H1 (cell line): ENCODE results near the gene CD200.

Experiments
- CEBPB ChIP-seq: IDR thresholded peaks from 2 replicates; pipeline ENCODE4 v1.6.1; 2012; ENCODE audit warnings: low read depth, low read length
- CHD2 ChIP-seq: IDR thresholded peaks from 2 replicates; pipeline ENCODE4 v1.6.1; 2012; ENCODE audit warnings: low read length, improper control_type of control experiment
- CREB1 ChIP-seq: IDR thresholded peaks from 2 replicates; pipeline ENCODE4 v1.6.1; 2012; ENCODE audit warnings: inconsistent platforms
- CTCF ChIP-seq, 3 experiments: IDR thresholded peaks; 1 replicate in 2 of 3; 2 replicates in 1 of 3; pipeline versions ENCODE4 v1.5.1 to v1.6.1; 2011; ENCODE audit warnings: low read length in 3 of 3, mild to moderate bottlenecking in 3 of 3, inconsistent platforms in 2 of 3, low read depth in 1 of 3, moderate library complexity in 1 of 3; ENCODE audit not compliant: insufficient read depth in 1 of 3; ENCODE audit errors: control extremely low read depth in 1 of 3
- EZH2 ChIP-seq: fragments of 200-600 bp; sonication (generic); IDR thresholded peaks from 2 replicates; pipeline ENCODE4 v1.7.1; 2012; ENCODE audit warnings: low read depth, mild to moderate bottlenecking, moderate library complexity, low read length, inconsistent platforms; ENCODE audit not compliant: severe bottlenecking
- GABPA ChIP-seq: IDR thresholded peaks from 2 replicates; pipeline ENCODE4 v1.6.1; 2011; ENCODE audit warnings: mild to moderate bottlenecking, low read length, moderate library complexity, borderline replicate concordance; ENCODE audit not compliant: insufficient read depth
- HDAC2 ChIP-seq, 2 experiments: fragments of 300-600 bp in 1 of 2; sonication (generic) in 1 of 2; IDR thresholded peaks; 2 replicates each; pipeline ENCODE4 v1.6.1; 2011 to 2012; ENCODE audit warnings: low read depth in 2 of 2, low read length in 2 of 2, mild to moderate bottlenecking in 2 of 2, moderate library complexity in 2 of 2, borderline replicate concordance in 1 of 2, inconsistent platforms in 1 of 2
- HDAC6 ChIP-seq: IDR thresholded peaks from one replicate; pipeline ENCODE4 v1.7.1; 2012; ENCODE audit warnings: low read depth, mild to moderate bottlenecking, inconsistent platforms, low read length, moderate library complexity
- JUND ChIP-seq: IDR thresholded peaks from 2 replicates; pipeline ENCODE4 v1.6.1; 2011; ENCODE audit warnings: mild to moderate bottlenecking, improper control_type of control experiment, low read length
- POLR2A ChIP-seq, 2 experiments: IDR thresholded peaks; 1 replicate in 1 of 2; 2 replicates in 1 of 2; pipeline ENCODE4 v1.6.1; 2011; ENCODE audit warnings: low read depth in 2 of 2, low read length in 2 of 2, mild to moderate bottlenecking in 2 of 2; ENCODE audit errors: control extremely low read depth in 1 of 2
- SIX5 ChIP-seq: IDR thresholded peaks from 2 replicates; pipeline ENCODE4 v1.6.1; 2011; ENCODE audit warnings: mild to moderate bottlenecking, low read depth, low read length
- SP1 ChIP-seq: IDR thresholded peaks from 2 replicates; pipeline ENCODE4 v1.6.1; 2011; ENCODE audit warnings: low read depth, low read length
- TAF1 ChIP-seq: IDR thresholded peaks from 2 replicates; pipeline ENCODE4 v1.6.1; 2011; ENCODE audit warnings: mild to moderate bottlenecking, low read depth, low read length
- TBP ChIP-seq: IDR thresholded peaks from 2 replicates; pipeline ENCODE4 v1.6.1; 2011; ENCODE audit warnings: low read depth, low read length, improper control_type of control experiment

GRCh38 chr3:112388972-112389371 is 56.0 kb downstream of the CD200 start:
- TF ChIP-seq CEBPB (no peak), GABPA (no peak), SIX5 (no peak), TAF1 (no peak), EZH2 (no peak), CTCF (IDR thresholded peaks at IDR 0.05; ENCODE audit: control extremely low read depth in 1 of 3, insufficient read depth in 1 of 3, low read depth in 1 of 3, low read length in 3 of 3) (no peak), CREB1 (no peak), POLR2A (IDR thresholded peaks at IDR 0.05; ENCODE audit: control extremely low read depth in 1 of 2, low read depth in 2 of 2, low read length in 2 of 2) (no peak), HDAC2 (IDR thresholded peaks at IDR 0.05; ENCODE audit: borderline replicate concordance in 1 of 2, low read depth in 2 of 2, low read length in 2 of 2) (no peak), SP1 (no peak), CHD2 (no peak), HDAC6 (no peak), TBP (no peak), JUND (no peak)
